A172 (cell line): ENCODE results near the gene DIPK1B. TPM values are rescaled to one million over a fixed set of nuclear protein-coding genes. Genes with fewer than 3 reads are reported as not detected.

Source experiments
- DNase-seq: peaks from one replicate; pipeline ENCODE4 v3.0.0-alpha.2; 2015; ENCODE audit warnings: low spot score
- total RNA-seq: library from RNA; depleted of rRNA; stranded (reverse); fragments of >200 nt; shearing (Covaris generic); gene quantifications from 2 replicates; pipeline ENCODE4 v1.2.3, GENCODE V29; 2014; rRNA removed

Gene DIPK1B
- total RNA-seq, 1 experiment from 2014 or later, result 16.7 TPM

DNA sequence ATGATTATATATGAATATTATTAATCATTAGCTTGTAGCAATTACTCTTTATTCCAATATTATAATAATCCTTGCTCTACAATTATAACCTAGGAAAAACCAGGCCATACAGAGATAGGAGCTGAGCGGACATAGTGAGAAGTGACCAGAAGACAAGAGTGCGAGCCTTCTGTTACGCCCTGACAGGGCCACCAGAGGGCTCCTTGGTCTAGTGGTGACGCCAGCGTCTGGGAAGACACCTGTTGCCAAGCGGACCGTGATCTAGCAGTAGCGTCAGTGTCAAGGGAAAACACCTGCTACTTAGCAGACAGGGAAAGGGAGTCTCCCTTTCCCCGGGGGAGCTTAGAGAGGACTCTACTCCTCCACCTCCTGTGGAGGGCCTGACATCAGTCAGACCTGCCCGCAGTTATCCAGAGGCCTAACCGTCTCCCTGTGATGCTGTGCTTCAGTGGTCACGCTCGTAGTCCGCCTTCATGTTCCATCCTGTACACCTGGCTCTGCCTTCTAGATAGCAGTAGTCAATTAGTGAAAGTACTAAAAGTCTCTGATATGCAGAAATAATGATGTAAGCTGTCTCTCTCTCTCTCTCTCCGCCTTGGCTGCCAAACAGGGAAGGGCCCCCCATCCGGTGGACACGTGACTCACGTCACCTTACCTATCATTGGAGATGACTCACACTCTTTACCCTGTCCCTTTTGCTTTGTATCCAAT, 54.2 kb downstream of the DIPK1B start:
- DNase-seq, result peak; percentile 88

- no peak for DNase-seq
Measured at GRCh38 chr9:136769710-136770191, 57.4 kb downstream of the DIPK1B start.

- no peak for DNase-seq
Measured at GRCh38 chr9:136771907-136772415, 59.6 kb downstream of the DIPK1B start.

DNA sequence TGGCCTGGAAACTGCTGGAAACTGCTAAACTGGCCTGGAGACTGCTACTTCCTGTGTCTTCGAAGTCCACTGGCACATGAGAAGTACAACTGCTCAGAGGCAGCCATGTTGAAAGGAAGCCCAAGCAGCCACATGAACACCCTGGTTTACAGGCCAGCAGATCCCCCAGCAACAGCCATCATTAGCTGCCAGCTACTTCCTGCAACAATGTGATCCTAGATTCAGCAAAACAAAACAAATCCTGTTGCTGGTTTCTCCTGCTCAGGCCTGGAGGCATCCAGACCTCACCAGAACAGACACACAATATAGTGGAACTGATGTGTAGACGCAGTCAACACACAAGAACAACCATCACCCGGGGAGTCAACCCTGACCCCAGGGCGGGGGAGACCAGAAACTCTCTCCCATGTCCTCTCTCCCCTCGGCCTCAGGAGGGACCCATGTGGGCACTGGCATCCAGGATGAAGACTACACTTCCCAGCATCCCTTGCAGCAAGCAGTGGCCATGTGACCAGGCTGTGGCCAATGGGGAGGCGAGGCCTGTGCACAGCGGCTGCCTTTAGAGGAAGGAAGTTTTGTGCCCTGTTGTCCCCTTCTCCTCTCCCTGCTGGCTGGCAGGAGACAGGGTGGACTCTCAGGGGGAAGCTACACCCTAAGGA, 61.1 kb downstream of the DIPK1B start:
- no peak for DNase-seq

Other genes starting within 250 kb of the DIPK1B start
- gene SEC16A, start 229.5 kb upstream of the DIPK1B start, total RNA-seq, result 35.0 and 46.3 TPM in 2 replicates
- gene NOTCH1, start 166.5 kb upstream of the DIPK1B start, total RNA-seq, result 22.2 and 23.3 TPM in 2 replicates
- 110 and 127 TPM in 2 replicates for gene EGFL7, start 49.7 kb upstream of the DIPK1B start, total RNA-seq
- gene AGPAT2, start 25.1 kb upstream of the DIPK1B start, total RNA-seq, result 79.4 and 88.8 TPM in 2 replicates
- not detected in 2 replicates for gene LCN10, start 30.4 kb downstream of the DIPK1B start, total RNA-seq
- gene LCN6, start 36.0 kb downstream of the DIPK1B start, total RNA-seq, result not detected in 2 replicates
- not detected in 2 replicates for gene LCN8, start 45.7 kb downstream of the DIPK1B start, total RNA-seq
- not detected in 2 replicates for gene LCN15, start 51.9 kb downstream of the DIPK1B start, total RNA-seq
- gene TMEM141, start 78.8 kb downstream of the DIPK1B start, total RNA-seq, result 74.4 and 101 TPM in 2 replicates
- gene CCDC183, start 83.8 kb downstream of the DIPK1B start, total RNA-seq, result 0.45 and 0.55 TPM in 2 replicates
- 138 and 144 TPM in 2 replicates for gene RABL6, start 95.4 kb downstream of the DIPK1B start, total RNA-seq
- gene AJM1, start 129.9 kb downstream of the DIPK1B start, total RNA-seq, result 1.8 and 2.1 TPM in 2 replicates
- gene PHPT1, start 136.8 kb downstream of the DIPK1B start, total RNA-seq, result 119 and 151 TPM in 2 replicates
- gene MAMDC4, start 139.8 kb downstream of the DIPK1B start, total RNA-seq, result 7.3 and 8.0 TPM in 2 replicates
- 882 and 886 TPM in 2 replicates for gene EDF1, start 153.7 kb downstream of the DIPK1B start, total RNA-seq
- 20.9 and 28.4 TPM in 2 replicates for gene TRAF2, start 173.9 kb downstream of the DIPK1B start, total RNA-seq
- 379 and 400 TPM in 2 replicates for gene FBXW5, start 232.2 kb downstream of the DIPK1B start, total RNA-seq
- not detected in 2 replicates for gene C8G, start 232.7 kb downstream of the DIPK1B start, total RNA-seq
- gene LCN12, start 239.7 kb downstream of the DIPK1B start, total RNA-seq, result 0.07 and 2.2 TPM in 2 replicates